DND-41 (cell line): ENCODE data around the gene RNF13.

ENCODE experiments used
- ATAC-seq: fragments of 200-7000 bp; cut with Tn5 transposase; 3 replicates; pipeline ENCODE4 v1.9.1; 2021; ENCODE audit warnings: low read depth; ENCODE audit not compliant: insufficient read depth
- DNase-seq: peaks from one replicate; pipeline ENCODE4 v3.0.0-alpha.2; 2020
- H2AFZ ChIP-seq: 2 replicates; pipeline ENCODE4 v1.6.0; 2012; ENCODE audit warnings: low read depth, low read length
- H3K27ac ChIP-seq: 2 replicates; pipeline ENCODE4 v1.5.1; 2012; ENCODE audit warnings: low read length, inconsistent platforms
- H3K27me3 ChIP-seq: fragments of 200-600 bp; sonication (generic); 2 replicates; pipeline ENCODE4 v1.6.0; 2012; ENCODE audit warnings: low read length, mild to moderate bottlenecking, inconsistent platforms; ENCODE audit not compliant: insufficient read depth, poor library complexity
- H3K36me3 ChIP-seq: 2 replicates; pipeline ENCODE4 v1.5.1; 2012; ENCODE audit warnings: low read length, inconsistent platforms; ENCODE audit not compliant: insufficient read depth
- H3K4me1 ChIP-seq: 2 replicates; pipeline ENCODE4 v1.5.1; 2012; ENCODE audit warnings: mild to moderate bottlenecking, low read length; ENCODE audit not compliant: insufficient read depth
- H3K4me2 ChIP-seq: 2 replicates; pipeline ENCODE4 v1.6.0; 2012; ENCODE audit warnings: mild to moderate bottlenecking, moderate library complexity, low read length, inconsistent platforms; ENCODE audit not compliant: insufficient read depth
- H3K4me3 ChIP-seq, 2 experiments: fragments of 200-600 bp in 1 of 2; shearing (Covaris generic) in 1 of 2; 2 replicates each; pipeline ENCODE4 v1.5.1; 2012 to 2016; ENCODE audit warnings: inconsistent platforms in 2 of 2, low read length in 2 of 2, mild to moderate bottlenecking in 2 of 2, low read depth in 1 of 2, moderate library complexity in 1 of 2
- H3K79me2 ChIP-seq: 2 replicates; pipeline ENCODE4 v1.6.0; 2012; ENCODE audit warnings: low read length, inconsistent platforms; ENCODE audit not compliant: insufficient read depth
- H3K9ac ChIP-seq: 2 replicates; pipeline ENCODE4 v1.6.0; 2012; ENCODE audit warnings: low read depth, mild to moderate bottlenecking, inconsistent platforms, low read length, moderate library complexity
- H3K9me3 ChIP-seq: 2 replicates; pipeline ENCODE4 v1.5.1; 2012; ENCODE audit warnings: low read length, moderate library complexity, mild to moderate bottlenecking, inconsistent platforms; ENCODE audit not compliant: insufficient read depth, severe bottlenecking
- H4K20me1 ChIP-seq: 2 replicates; pipeline ENCODE4 v1.6.0; 2012; ENCODE audit warnings: low read length; ENCODE audit not compliant: insufficient read depth
- EZH2 ChIP-seq: IDR thresholded peaks from 3 replicates; pipeline ENCODE4 v1.6.1; 2012; ENCODE audit warnings: borderline replicate concordance, low read depth, mild to moderate bottlenecking, moderate library complexity, low read length, inconsistent platforms; ENCODE audit not compliant: severe bottlenecking
- TF ChIP-seq, protein P1 (sequence below): IDR thresholded peaks from 2 replicates; pipeline ENCODE4 v1.5.1; 2012; ENCODE audit warnings: borderline replicate concordance, low read length, moderate library complexity, mild to moderate bottlenecking; ENCODE audit not compliant: poor library complexity, severe bottlenecking; ENCODE audit errors: extremely low read depth

Gene RNF13

DNA sequence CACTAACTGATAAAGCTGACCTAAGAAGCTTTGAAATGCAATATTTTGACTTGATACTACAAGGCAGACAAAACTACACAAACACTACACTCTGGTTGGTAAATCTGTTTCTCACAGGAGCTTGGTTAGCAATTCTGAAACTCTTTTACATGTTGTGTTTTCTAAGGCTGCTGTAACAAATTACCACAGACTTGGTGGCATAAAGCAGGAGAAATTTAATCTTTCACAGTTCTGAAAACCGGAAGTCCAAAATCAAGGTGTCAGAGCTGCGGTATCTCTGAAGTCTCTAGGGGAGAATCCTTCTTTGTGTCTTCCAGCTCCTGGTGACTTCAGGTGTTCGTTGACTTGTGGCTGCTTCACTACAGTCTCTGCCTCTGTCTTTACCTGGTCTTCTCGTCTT is 170.6 kb downstream of the RNF13 start:
- Histone ChIP-seq H3K27me3 (no peaks in the 10 kb centered on the region), H3K79me2 (no peaks in the 10 kb centered on the region), H4K20me1 (no peaks in the 10 kb centered on the region), H3K36me3 (no peaks in the 10 kb centered on the region), H3K9ac (no peak overlapping the region), H3K4me1 (no peaks in the 10 kb centered on the region), H3K27ac (no peak overlapping the region), H3K4me2 (no peak overlapping the region), H3K4me3 (no peak overlapping the region), H2AFZ (no peak overlapping the region), H3K9me3 (no peaks in the 10 kb centered on the region)
- TF ChIP-seq EZH2 = no peak
- TF ChIP-seq, protein P1, sequence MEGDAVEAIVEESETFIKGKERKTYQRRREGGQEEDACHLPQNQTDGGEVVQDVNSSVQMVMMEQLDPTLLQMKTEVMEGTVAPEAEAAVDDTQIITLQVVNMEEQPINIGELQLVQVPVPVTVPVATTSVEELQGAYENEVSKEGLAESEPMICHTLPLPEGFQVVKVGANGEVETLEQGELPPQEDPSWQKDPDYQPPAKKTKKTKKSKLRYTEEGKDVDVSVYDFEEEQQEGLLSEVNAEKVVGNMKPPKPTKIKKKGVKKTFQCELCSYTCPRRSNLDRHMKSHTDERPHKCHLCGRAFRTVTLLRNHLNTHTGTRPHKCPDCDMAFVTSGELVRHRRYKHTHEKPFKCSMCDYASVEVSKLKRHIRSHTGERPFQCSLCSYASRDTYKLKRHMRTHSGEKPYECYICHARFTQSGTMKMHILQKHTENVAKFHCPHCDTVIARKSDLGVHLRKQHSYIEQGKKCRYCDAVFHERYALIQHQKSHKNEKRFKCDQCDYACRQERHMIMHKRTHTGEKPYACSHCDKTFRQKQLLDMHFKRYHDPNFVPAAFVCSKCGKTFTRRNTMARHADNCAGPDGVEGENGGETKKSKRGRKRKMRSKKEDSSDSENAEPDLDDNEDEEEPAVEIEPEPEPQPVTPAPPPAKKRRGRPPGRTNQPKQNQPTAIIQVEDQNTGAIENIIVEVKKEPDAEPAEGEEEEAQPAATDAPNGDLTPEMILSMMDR = no peak
- DNase-seq (no peak), ATAC-seq (no peak)

DNA sequence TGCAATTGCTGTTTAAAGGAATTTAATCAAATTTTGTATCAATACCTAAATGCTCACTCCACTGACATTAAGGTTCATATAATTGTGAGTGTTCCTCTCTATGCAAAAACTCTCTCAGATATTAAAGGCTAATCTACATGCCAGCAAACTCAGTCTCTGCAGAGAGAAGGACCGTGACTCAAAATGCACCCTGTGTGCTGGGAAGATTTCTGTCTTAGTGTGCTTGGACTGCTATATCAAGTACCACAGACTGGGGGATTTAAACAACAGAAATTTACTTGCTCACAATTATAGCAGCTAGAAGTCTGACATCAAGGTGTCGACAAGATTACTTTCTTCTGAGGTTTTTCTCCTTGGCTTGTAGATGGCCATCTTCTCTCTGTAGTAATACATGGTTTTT is 176.3 kb downstream of the RNF13 start:
- H2AFZ ChIP-seq = no peak overlapping the region
- ATAC-seq (no peak), DNase-seq (no peak)
- H3K4me3 ChIP-seq = no peak overlapping the region
- TF ChIP-seq, protein P1 = no peak
- TF ChIP-seq EZH2 = no peak
- no peaks in the 10 kb centered on the region for H3K27me3 ChIP-seq
- H3K4me1 ChIP-seq = no peaks in the 10 kb centered on the region
- H4K20me1 ChIP-seq = no peaks in the 10 kb centered on the region
- peaks cover 7% of the 10 kb centered on the region for H3K9me3 ChIP-seq
- no peak overlapping the region for H3K4me2 ChIP-seq
- H3K27ac ChIP-seq = no peak overlapping the region
- no peaks in the 10 kb centered on the region for H3K36me3 ChIP-seq
- no peaks in the 10 kb centered on the region for H3K79me2 ChIP-seq
- H3K9ac ChIP-seq = no peak overlapping the region

DNA sequence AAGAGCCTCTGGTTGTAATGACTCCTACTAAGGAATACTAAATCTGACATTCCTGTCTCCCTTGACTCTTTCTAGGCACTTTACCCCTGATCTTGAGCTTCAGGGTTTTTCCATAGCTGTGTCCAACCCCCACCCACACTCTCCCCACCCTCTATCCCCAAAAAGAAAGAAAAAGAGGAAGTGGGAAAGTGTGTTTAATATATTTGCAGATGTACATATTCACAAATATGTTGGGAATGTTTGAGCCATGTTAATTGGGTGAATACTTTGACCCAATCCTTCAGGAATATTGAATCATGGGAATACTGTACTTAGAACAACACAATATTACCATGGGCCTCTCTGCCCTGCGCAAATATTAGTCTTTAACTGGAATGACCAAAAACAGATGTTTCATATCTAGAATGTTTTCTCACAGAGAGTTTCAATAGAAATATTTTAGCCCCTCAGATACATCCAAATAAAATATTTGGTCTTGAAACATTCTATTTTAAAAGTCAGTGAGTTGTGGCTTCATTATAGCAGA is 177.5 kb downstream of the RNF13 start:
- Histone ChIP-seq H3K4me3 (no peak overlapping the region), H3K79me2 (no peaks in the 10 kb centered on the region), H3K27ac (no peak overlapping the region), H2AFZ (no peak overlapping the region), H3K9ac (no peak overlapping the region), H3K36me3 (no peaks in the 10 kb centered on the region), H3K9me3 (peaks cover 12% of the 10 kb centered on the region), H3K4me1 (no peaks in the 10 kb centered on the region), H3K4me2 (no peak overlapping the region), H4K20me1 (no peaks in the 10 kb centered on the region), H3K27me3 (no peaks in the 10 kb centered on the region)
- ATAC-seq (no peak), DNase-seq (no peak)
- TF ChIP-seq, protein P1 = no peak
- TF ChIP-seq EZH2 = no peak
